Endothelial cell of umbilical vein (primary cell): Measurements from ENCODE around the gene IL6R. TPM values are rescaled to one million over a fixed set of nuclear protein-coding genes. Genes with fewer than 3 reads are reported as not detected.

Experiments
- BruUV-seq: library from RNA; stranded (reverse); fragments of 400-500 nt; replicated peaks from 2 replicates; lab custom pipeline; 2021; lab: Mats Ljungman, UMichigan
- CTCF ChIA-PET: fragments of 300-600, 350-600 bp; sonication (Branson Sonifier 250); formaldehyde crosslinking; loops from one replicate; lab custom pipeline; 2021; ENCODE audit warnings: antibody characterized with exemption, inconsistent platforms; lab: Charles Lee
- POLR2A ChIA-PET: fragments of 300-600, 350-600 bp; sonication (Branson Sonifier 250); formaldehyde crosslinking; loops from one replicate; lab custom pipeline; 2021; ENCODE audit warnings: antibody characterized with exemption, inconsistent platforms; lab: Charles Lee
- DNase-seq: peaks from one replicate; pipeline ENCODE4 v3.0.0-alpha.2; 2011; ENCODE audit warnings: low read depth, low spot score
- FAIRE-seq: peaks from 2 replicates; lab custom pipeline; 2011; peaks lifted over from hg19 to GRCh38; lab: Jason Lieb, UNC
- H2AFZ ChIP-seq: 2 replicates; pipeline ENCODE4 v1.6.0; 2012; ENCODE audit warnings: low read depth, low read length, control low read depth, inconsistent platforms
- H3K27ac ChIP-seq: 2 replicates; pipeline ENCODE4 v1.5.1; 2011; ENCODE audit warnings: low read depth, mild to moderate bottlenecking, control low read depth, low read length, moderate library complexity; ENCODE audit not compliant: insufficient read depth
- H3K27me3 ChIP-seq, 2 experiments: 2 replicates each; pipeline versions ENCODE4 v1.6.0 to v1.6.1; 2011; ENCODE audit warnings: low read length in 2 of 2, mixed read lengths in 1 of 2; ENCODE audit not compliant: control insufficient read depth in 2 of 2, insufficient read depth in 2 of 2
- H3K36me3 ChIP-seq, 2 experiments: 2 replicates in 1 of 2; 3 replicates in 1 of 2; pipeline ENCODE4 v1.5.1; 2011; ENCODE audit warnings: low read length in 2 of 2, mild to moderate bottlenecking in 1 of 2, moderate library complexity in 1 of 2; ENCODE audit not compliant: control insufficient read depth in 2 of 2, insufficient read depth in 2 of 2; ENCODE audit errors: extremely low read depth in 1 of 2
- H3K4me1 ChIP-seq: 3 replicates; pipeline ENCODE4 v1.5.1; 2011; ENCODE audit warnings: mild to moderate bottlenecking, low read length; ENCODE audit not compliant: control insufficient read depth, insufficient read depth; ENCODE audit errors: extremely low read depth
- H3K4me2 ChIP-seq: 2 replicates; pipeline ENCODE4 v1.6.1; 2011; ENCODE audit warnings: low read length, control low read depth, mixed read lengths; ENCODE audit not compliant: insufficient read depth
- H3K4me3 ChIP-seq, 3 experiments: fragments of 200-600 bp in 1 of 3; sonication (generic), shearing (Covaris generic) in 1 of 3; replicated peaks in 1 of 3; 2 replicates each; pipeline ENCODE4 v1.5.1; 2011 to 2016; ENCODE audit warnings: control low read depth in 3 of 3, low read length in 3 of 3, mild to moderate bottlenecking in 2 of 3, inconsistent platforms in 1 of 3, low read depth in 1 of 3, moderate library complexity in 1 of 3; ENCODE audit not compliant: insufficient read depth in 1 of 3
- H3K79me2 ChIP-seq: 2 replicates; pipeline ENCODE4 v1.6.0; 2012; ENCODE audit warnings: low read length, inconsistent platforms; ENCODE audit not compliant: control insufficient read depth, insufficient read depth
- H3K9ac ChIP-seq: replicated peaks from 2 replicates; pipeline ENCODE3; 2011; ENCODE audit warnings: low read length, control low read depth; ENCODE audit not compliant: insufficient read depth; ENCODE audit errors: extremely low read depth
- H3K9me1 ChIP-seq: replicated peaks from 3 replicates; pipeline ENCODE4 v1.6.0; 2011; ENCODE audit warnings: mild to moderate bottlenecking, low read length; ENCODE audit not compliant: control insufficient read depth, insufficient read depth; ENCODE audit errors: extremely low read depth
- H3K9me3 ChIP-seq: replicated peaks from 2 replicates; pipeline ENCODE4 v1.5.1; 2012; ENCODE audit warnings: low read length, inconsistent platforms; ENCODE audit not compliant: control insufficient read depth, insufficient read depth
- H4K20me1 ChIP-seq: replicated peaks from 2 replicates; pipeline ENCODE3; 2011; ENCODE audit warnings: mild to moderate bottlenecking, low read length; ENCODE audit not compliant: control insufficient read depth, insufficient read depth; ENCODE audit errors: extremely low read depth
- POLR2A ChIP-seq: IDR thresholded peaks from 2 replicates; pipeline ENCODE4 v1.6.1; 2012; ENCODE audit warnings: low read depth, mild to moderate bottlenecking, control low read depth, low read length
- POLR2AphosphoS5 ChIP-seq: IDR thresholded peaks from 2 replicates; pipeline ENCODE4 v1.6.1; 2012; ENCODE audit warnings: low read depth, mild to moderate bottlenecking, control low read depth, low read length, moderate library complexity; ENCODE audit not compliant: insufficient read depth
- dilution Hi-C: fragments of 300-500 bp; cut with MboI; formaldehyde crosslinking; loops from one replicate; pipeline ENCODE4 v1.15.0; 2019; ENCODE audit warnings: low sequenced_read_pairs; ENCODE audit not compliant: extremely low pct_ligation_motif_present
- intact Hi-C: fragments of 100-400 bp; cut with micrococcal nuclease; formaldehyde crosslinking; loops from one replicate; pipeline ENCODE4 v1.10.0; 2022
- polyA plus RNA-seq, 4 experiments: library from polyadenylated mRNA; depleted of rRNA in 3 of 4; stranded (reverse) in 3 of 4; unstranded in 1 of 4; fragments of >200 nt; gene quantifications; 2 replicates each; pipeline versions ENCODE4 v1.2.1 to v1.2.3, GENCODE V29; 2011 to 2012; ENCODE audit warnings: missing spikeins in 1 of 4
- total RNA-seq: library from RNA; stranded (reverse); gene quantifications from 2 replicates; pipeline ENCODE4 v1.2.3, GENCODE V29; 2021
- TF ChIP-seq, protein P1 (sequence below): IDR thresholded peaks from 2 replicates; pipeline ENCODE4 v1.6.1; 2011; ENCODE audit not compliant: insufficient read depth, insufficient read length
- TF ChIP-seq, protein P2 (sequence below), 2 donors: IDR thresholded peaks; 1 replicate in 1 of 2; 2 replicates in 1 of 2; pipeline ENCODE4 v1.5.1; 2011; ENCODE audit warnings: low read length in 2 of 2, mild to moderate bottlenecking in 2 of 2, moderate library complexity in 2 of 2, control low read depth in 1 of 2, inconsistent platforms in 1 of 2, low read depth in 1 of 2; ENCODE audit not compliant: insufficient read depth in 1 of 2; ENCODE audit errors: extremely low read depth in 1 of 2

IL6R gene
- total and polyA plus RNA-seq, 2 donors (not counting 3 experiments of a cell fraction or from before 2014, with no cell fraction given): 4.8 to 5.1 TPM

DNA sequence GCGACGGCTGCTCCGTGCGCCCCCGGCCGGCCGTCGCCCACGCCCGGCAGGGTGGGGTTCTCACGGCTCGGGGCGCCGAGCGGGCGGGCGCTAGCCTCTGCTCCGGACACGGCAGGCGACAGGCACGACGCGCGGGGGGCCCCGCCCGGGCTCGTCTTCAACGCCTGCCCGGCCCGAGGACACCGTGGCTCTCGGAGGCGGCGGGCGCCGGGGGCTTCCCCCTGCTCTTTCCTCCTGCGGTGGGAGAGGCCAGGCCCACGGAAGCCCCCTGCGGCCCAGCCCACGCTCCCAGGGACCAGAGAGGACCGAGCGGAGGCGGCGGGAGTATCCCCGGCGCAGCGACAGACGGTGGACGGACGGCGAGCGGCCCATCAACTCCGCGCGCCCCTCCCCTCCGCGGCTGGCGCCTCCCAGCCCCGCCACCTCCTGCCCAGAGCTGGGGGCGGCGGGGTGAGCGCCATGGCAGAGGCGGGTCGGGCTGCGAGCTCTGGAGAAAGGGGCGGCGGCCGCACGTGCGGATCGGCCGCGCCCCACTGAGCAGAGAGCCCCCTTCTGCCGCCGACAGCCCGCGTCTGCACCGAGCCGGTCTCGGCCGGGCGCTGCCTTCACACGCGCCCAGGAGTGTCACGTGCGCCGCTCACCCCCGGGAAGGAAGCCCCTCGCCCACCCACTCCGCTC lies 97.1 kb downstream of the IL6R start, which contains the start of the genes SHE and TDRD10:
TSS of gene SHE (minus strand) at position 347 of the 678 bp plus-strand sequence. CDS start 386 bp downstream, outside the sequence.
TSS of gene TDRD10 (plus strand) at position 154 of the 678 bp plus-strand sequence. CDS start 4,685 bp downstream, outside the sequence.
- Histone ChIP-seq H3K36me3 (no peaks in the 10 kb centered on the region), H3K9me3 (no peaks in the 10 kb centered on the region), H4K20me1 (no peaks in the 10 kb centered on the region), H3K4me1 (peaks cover 27% of the 10 kb centered on the region), H3K4me2 (peak within 1 kb of the TSS; percentile 95), H3K4me3 (peak within 1 kb of the TSS; percentile 73 to 99 (median 88)), H3K9me1 (no peaks in the 10 kb centered on the region), H2AFZ (peak within 1 kb of the TSS; percentile 91), H3K27me3 (no peaks in the 10 kb centered on the region), H3K79me2 (peaks cover 34% of the 10 kb centered on the region), H3K27ac (peak within 1 kb of the TSS; percentile 74), H3K9ac (peak within 1 kb of the TSS; percentile 89)
- CTCF ChIA-PET: interaction anchor here (1.0 to 4.6 kb wide), 4 partner anchors 17 to 44 kb away, joined by 3 to 40 read pairs (median 8); no protein-coding TSS in a partner anchor
- no TSS peak for BruUV-seq
- TF ChIP-seq POLR2A: peak; percentile 61
- TF ChIP-seq, protein P1, sequence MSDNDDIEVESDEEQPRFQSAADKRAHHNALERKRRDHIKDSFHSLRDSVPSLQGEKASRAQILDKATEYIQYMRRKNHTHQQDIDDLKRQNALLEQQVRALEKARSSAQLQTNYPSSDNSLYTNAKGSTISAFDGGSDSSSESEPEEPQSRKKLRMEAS: no peak
- TF ChIP-seq POLR2AphosphoS5: peak; percentile 63
- intact Hi-C loops (no loop called here), dilution Hi-C loops (no loop called here)
- POLR2A ChIA-PET: interaction anchor here (0.5 to 2.9 kb wide), 2 partner anchors 17 to 1437 kb away, joined by 4 to 12 read pairs; no protein-coding TSS in a partner anchor
- FAIRE-seq: no peak
- DNase-seq: peak; percentile 63

DNA sequence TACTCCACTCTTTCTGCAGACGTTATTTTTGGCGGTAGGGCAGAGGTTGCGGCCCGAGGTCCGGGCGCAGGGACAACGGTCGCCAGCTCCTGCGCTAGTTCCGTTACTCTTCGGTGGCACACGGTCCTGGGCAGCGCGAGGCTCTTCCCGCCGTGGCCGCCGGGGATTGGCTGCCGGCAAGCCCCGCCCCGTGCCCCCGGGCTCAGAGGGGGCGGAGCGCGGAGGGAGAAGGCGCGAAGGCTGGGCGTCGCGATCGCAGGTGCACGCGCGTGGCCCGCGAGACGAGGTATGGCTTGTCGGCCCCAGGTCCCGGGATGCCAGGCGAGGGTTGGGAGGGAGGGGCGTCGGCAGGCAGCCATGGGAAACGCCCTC lies 97.6 kb downstream of the IL6R start:
- H3K36me3 ChIP-seq: no peaks in the 10 kb centered on the region
- POLR2A ChIA-PET: no interaction called here
- no peaks in the 10 kb centered on the region for H3K27me3 ChIP-seq
- intact Hi-C loops (no loop called here), dilution Hi-C loops (no loop called here)
- peaks cover 22% of the 10 kb centered on the region for H3K4me1 ChIP-seq
- H3K79me2 ChIP-seq: peaks cover 34% of the 10 kb centered on the region
- FAIRE-seq (no peak), DNase-seq (no peak)
- H3K9me3 ChIP-seq: no peaks in the 10 kb centered on the region
- peak overlapping the region; percentile 74 for H3K27ac ChIP-seq
- TF ChIP-seq, protein P2, sequence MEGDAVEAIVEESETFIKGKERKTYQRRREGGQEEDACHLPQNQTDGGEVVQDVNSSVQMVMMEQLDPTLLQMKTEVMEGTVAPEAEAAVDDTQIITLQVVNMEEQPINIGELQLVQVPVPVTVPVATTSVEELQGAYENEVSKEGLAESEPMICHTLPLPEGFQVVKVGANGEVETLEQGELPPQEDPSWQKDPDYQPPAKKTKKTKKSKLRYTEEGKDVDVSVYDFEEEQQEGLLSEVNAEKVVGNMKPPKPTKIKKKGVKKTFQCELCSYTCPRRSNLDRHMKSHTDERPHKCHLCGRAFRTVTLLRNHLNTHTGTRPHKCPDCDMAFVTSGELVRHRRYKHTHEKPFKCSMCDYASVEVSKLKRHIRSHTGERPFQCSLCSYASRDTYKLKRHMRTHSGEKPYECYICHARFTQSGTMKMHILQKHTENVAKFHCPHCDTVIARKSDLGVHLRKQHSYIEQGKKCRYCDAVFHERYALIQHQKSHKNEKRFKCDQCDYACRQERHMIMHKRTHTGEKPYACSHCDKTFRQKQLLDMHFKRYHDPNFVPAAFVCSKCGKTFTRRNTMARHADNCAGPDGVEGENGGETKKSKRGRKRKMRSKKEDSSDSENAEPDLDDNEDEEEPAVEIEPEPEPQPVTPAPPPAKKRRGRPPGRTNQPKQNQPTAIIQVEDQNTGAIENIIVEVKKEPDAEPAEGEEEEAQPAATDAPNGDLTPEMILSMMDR (IDR thresholded peaks at IDR 0.05; ENCODE audit: extremely low read depth in 1 of 2, insufficient read depth in 1 of 2, low read depth in 1 of 2, low read length in 2 of 2): no peak
- TF ChIP-seq, protein P1: peak; percentile 59
- H3K4me2 ChIP-seq: peak overlapping the region; percentile 95
- peak overlapping the region; percentile 91 for H2AFZ ChIP-seq
- H3K4me3 ChIP-seq: peak overlapping the region in 2 of 3 experiments; percentile 73 to 99
- no peaks in the 10 kb centered on the region for H3K9me1 ChIP-seq
- H3K9ac ChIP-seq: peak overlapping the region; percentile 89
- CTCF ChIA-PET: interaction anchor here (1.0 to 4.6 kb wide), 4 partner anchors 18 to 43 kb away, joined by 3 to 40 read pairs (median 8); no protein-coding TSS in a partner anchor
- BruUV-seq: no TSS peak
- no peaks in the 10 kb centered on the region for H4K20me1 ChIP-seq
